Nephron (organoid): ENCODE data around the gene ACACB.

Experiments used
- H3K27ac Mint-ChIP-seq, 3 experiments: 2 replicates each; pipeline ENCODE4 v1.8.0; 2020; ENCODE audit warnings: mixed read lengths in 3 of 3, mild to moderate bottlenecking in 2 of 3, moderate library complexity in 1 of 3
- H3K27me3 Mint-ChIP-seq: 2 replicates; pipeline ENCODE4 v1.8.0; 2021; ENCODE audit warnings: low read depth, mild to moderate bottlenecking, moderate library complexity, mixed read lengths
- H3K36me3 Mint-ChIP-seq: 2 replicates; pipeline ENCODE4 v1.8.0; 2020; ENCODE audit warnings: low read depth, mixed read lengths
- H3K4me1 Mint-ChIP-seq: 2 replicates; pipeline ENCODE4 v1.8.0; 2020; ENCODE audit warnings: mixed read lengths
- H3K4me3 Mint-ChIP-seq, 3 experiments: 2 replicates each; pipeline ENCODE4 v1.8.0; 2020; ENCODE audit warnings: mild to moderate bottlenecking in 3 of 3, mixed read lengths in 3 of 3, moderate library complexity in 2 of 3
- H3K9me3 Mint-ChIP-seq: 2 replicates; pipeline ENCODE4 v1.8.0; 2020; ENCODE audit warnings: mixed read lengths
- CTCF ChIP-seq, 3 experiments: fragments of 200-600 bp; sonication (generic); IDR thresholded peaks; one replicate each; pipeline ENCODE4 v1.5.0; 2021; ENCODE audit warnings: antibody characterized with exemption in 3 of 3; ENCODE audit not compliant: unreplicated experiment in 3 of 3

Gene ACACB

DNA sequence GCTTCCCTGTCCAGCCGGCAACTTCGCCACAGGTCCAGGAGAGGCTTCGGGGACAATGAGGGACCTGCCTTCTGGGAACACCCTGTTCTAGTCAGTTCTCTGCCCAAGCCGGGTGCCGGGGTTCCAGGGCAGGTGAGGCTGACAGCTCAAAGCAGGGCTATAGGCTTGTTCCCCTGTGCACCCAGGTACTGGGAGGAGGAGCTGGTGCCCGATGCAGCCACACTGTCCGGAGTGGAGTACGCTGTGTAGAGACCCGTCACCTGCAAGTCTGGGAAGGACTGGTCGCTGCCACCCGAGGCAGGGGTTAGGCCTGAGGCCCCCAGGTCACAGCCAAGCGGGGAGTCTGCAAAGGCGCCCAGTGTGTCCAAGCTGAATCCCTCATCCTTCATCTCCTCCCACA, 163.1 kb downstream of the ACACB start:
- peaks cover 35% of the 10 kb centered on the region for H3K27me3 Mint-ChIP-seq
- H3K9me3 Mint-ChIP-seq = no peaks in the 10 kb centered on the region
- no peaks in the 10 kb centered on the region for H3K36me3 Mint-ChIP-seq
- peaks cover 16% of the 10 kb centered on the region for H3K4me1 Mint-ChIP-seq
- no peak overlapping the region for H3K4me3 Mint-ChIP-seq
- H3K27ac Mint-ChIP-seq = no peak overlapping the region
- no peak for TF ChIP-seq CTCF (IDR thresholded peaks at IDR 0.05; ENCODE audit: unreplicated experiment in 3 of 3)

DNA sequence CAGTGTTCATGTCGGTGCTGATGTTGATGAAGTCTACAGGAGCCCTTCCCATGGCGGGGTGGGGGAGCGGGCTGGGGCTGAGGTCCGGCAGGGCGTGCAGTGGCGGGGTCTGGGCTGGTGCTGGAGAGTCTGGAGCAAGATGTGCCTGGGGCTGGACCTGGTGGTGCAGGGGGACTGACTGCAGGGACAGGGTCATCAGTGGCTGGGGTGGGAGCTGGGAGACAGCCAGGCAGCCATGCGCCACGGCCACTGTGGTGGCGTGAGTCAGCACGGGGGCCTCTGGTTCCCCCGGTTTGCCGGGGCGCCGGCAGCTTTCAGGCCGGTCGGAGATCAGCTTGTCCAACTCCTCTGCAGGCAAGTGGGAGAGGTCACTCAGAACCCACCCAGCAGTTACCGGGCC, 165.1 kb downstream of the ACACB start:
- H3K4me1 Mint-ChIP-seq = peaks cover 16% of the 10 kb centered on the region
- no peaks in the 10 kb centered on the region for H3K36me3 Mint-ChIP-seq
- TF ChIP-seq CTCF (IDR thresholded peaks at IDR 0.05; ENCODE audit: unreplicated experiment in 3 of 3) = no peak
- H3K27me3 Mint-ChIP-seq = peaks cover 27% of the 10 kb centered on the region
- H3K27ac Mint-ChIP-seq = no peak overlapping the region
- no peaks in the 10 kb centered on the region for H3K9me3 Mint-ChIP-seq
- no peak overlapping the region for H3K4me3 Mint-ChIP-seq

DNA sequence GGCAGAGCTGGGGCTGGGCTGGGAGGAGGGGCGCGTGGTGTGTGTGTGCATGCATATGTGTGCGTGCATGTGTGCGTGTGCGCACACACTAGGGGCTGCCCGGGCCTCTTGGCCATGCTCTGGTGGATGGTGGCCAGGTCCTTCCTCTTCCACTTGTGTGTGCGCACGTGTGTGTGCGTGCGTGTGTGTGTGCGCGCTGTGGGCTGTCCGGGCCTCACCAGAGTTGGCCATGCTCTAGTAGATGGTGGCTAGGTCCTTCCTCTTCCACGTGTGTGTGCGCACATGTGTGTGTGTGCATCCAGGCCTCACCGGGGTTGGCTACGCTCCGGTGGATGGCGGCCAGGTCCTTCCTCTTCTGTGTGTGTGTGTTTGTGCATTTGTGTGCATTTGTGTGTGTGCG, 168.0 kb downstream of the ACACB start:
- TF ChIP-seq CTCF (IDR thresholded peaks at IDR 0.05; ENCODE audit: unreplicated experiment in 3 of 3) = no peak
- H3K27ac Mint-ChIP-seq = no peak overlapping the region
- no peaks in the 10 kb centered on the region for H3K36me3 Mint-ChIP-seq
- H3K9me3 Mint-ChIP-seq = no peaks in the 10 kb centered on the region
- H3K27me3 Mint-ChIP-seq = peaks cover 16% of the 10 kb centered on the region
- H3K4me3 Mint-ChIP-seq = no peak overlapping the region
- no peaks in the 10 kb centered on the region for H3K4me1 Mint-ChIP-seq

- Mint-ChIP-seq H3K27ac (no peak overlapping the region), H3K4me1 (no peaks in the 10 kb centered on the region), H3K9me3 (no peaks in the 10 kb centered on the region), H3K27me3 (peaks cover 20% of the 10 kb centered on the region), H3K36me3 (no peaks in the 10 kb centered on the region), H3K4me3 (no peak overlapping the region)
- no peak for TF ChIP-seq CTCF (IDR thresholded peaks at IDR 0.05; ENCODE audit: unreplicated experiment in 3 of 3)
Measured at GRCh38 chr12:109286252-109286651, 169.9 kb downstream of the ACACB start.

- Mint-ChIP-seq H3K4me3 (no peak overlapping the region), H3K27me3 (peaks cover 21% of the 10 kb centered on the region), H3K4me1 (no peaks in the 10 kb centered on the region), H3K9me3 (no peaks in the 10 kb centered on the region), H3K27ac (no peak overlapping the region), H3K36me3 (no peaks in the 10 kb centered on the region)
- TF ChIP-seq CTCF (IDR thresholded peaks at IDR 0.05; ENCODE audit: unreplicated experiment in 3 of 3) = no peak
Measured at GRCh38 chr12:109286652-109287051, 170.3 kb downstream of the ACACB start.

DNA sequence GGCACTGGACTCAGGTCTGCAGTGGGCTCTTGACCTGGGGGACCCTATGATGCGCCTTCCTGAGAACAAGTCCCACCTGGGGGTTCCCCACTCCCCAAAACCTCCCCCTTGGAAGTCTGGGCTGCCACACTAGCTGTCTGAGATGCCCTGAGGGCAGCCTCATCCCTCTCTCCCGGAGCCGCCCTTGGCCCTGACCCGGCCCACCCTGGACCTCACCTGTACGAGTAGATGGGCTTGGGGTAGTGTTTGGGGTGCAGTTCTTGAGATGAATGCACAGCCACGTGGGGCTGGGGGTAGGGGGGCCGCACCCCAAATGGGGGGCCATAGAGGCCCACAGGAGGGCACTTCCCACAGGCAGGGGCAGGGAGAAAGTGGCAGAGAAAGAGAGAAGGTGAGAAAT, 170.8 kb downstream of the ACACB start:
- H3K4me1 Mint-ChIP-seq = no peaks in the 10 kb centered on the region
- no peaks in the 10 kb centered on the region for H3K36me3 Mint-ChIP-seq
- no peaks in the 10 kb centered on the region for H3K9me3 Mint-ChIP-seq
- H3K27ac Mint-ChIP-seq = no peak overlapping the region
- no peak overlapping the region for H3K4me3 Mint-ChIP-seq
- no peak for TF ChIP-seq CTCF (IDR thresholded peaks at IDR 0.05; ENCODE audit: unreplicated experiment in 3 of 3)
- H3K27me3 Mint-ChIP-seq = peaks cover 22% of the 10 kb centered on the region
